GM06990 (cell line): ENCODE results near the gene ZYX.
"Not testable (repeated sequence)": the region's sequence is repeated elsewhere in the genome, so short reads cannot be mapped to it uniquely, and the experiment has no call there.

Experiments used
- DNase-seq: peaks from one replicate; pipeline ENCODE4 v3.0.0-alpha.2; 2011; ENCODE audit not compliant: insufficient read length; ENCODE audit errors: extremely low read depth
- H3K27me3 ChIP-seq: replicated peaks from 2 replicates; pipeline ENCODE4 v1.6.0; 2011; ENCODE audit warnings: low read length; ENCODE audit not compliant: control insufficient read depth, insufficient read depth
- H3K36me3 ChIP-seq: 2 replicates; pipeline ENCODE4 v1.5.1; 2011; ENCODE audit warnings: low read length; ENCODE audit not compliant: control insufficient read depth, insufficient read depth
- H3K4me3 ChIP-seq: replicated peaks from 2 replicates; pipeline ENCODE4 v1.5.1; 2011; ENCODE audit warnings: low read depth, mild to moderate bottlenecking, control low read depth, low read length
- CTCF ChIP-seq: IDR thresholded peaks from 2 replicates; pipeline ENCODE4 v1.5.1; 2011; ENCODE audit warnings: low read length, control low read depth, mild to moderate bottlenecking, inconsistent platforms; ENCODE audit not compliant: insufficient read depth, poor library complexity, severe bottlenecking

ZYX gene

GRCh38 chr7:143415742-143416397 is 34.7 kb downstream of the ZYX start:
- H3K27me3 ChIP-seq: 0 out of 2 replicates have a peak, but pooled peaks cover 1% of the 10 kb centered on the region
- no peak for TF ChIP-seq CTCF
- DNase-seq: no peak
- H3K4me3 ChIP-seq: no peak overlapping the region
- H3K36me3 ChIP-seq: no peaks in the 10 kb centered on the region

- no peak for DNase-seq
- Histone ChIP-seq H3K27me3 (0 out of 2 replicates have a peak, but pooled peaks cover 1% of the 10 kb centered on the region), H3K4me3 (no peak overlapping the region), H3K36me3 (no peaks in the 10 kb centered on the region)
- peak; percentile 64 for TF ChIP-seq CTCF
Measured at GRCh38 chr7:143416565-143417149, 35.5 kb downstream of the ZYX start.

- Histone ChIP-seq H3K4me3 (no peak overlapping the region), H3K27me3 (0 out of 2 replicates have a peak, but pooled peaks cover 1% of the 10 kb centered on the region), H3K36me3 (no peaks in the 10 kb centered on the region)
- no peak for TF ChIP-seq CTCF
- DNase-seq: no peak
Measured at GRCh38 chr7:143417734-143418383, 36.7 kb downstream of the ZYX start.

- Histone ChIP-seq H3K27me3 (0 out of 2 replicates have a peak, but pooled peaks cover 1% of the 10 kb centered on the region), H3K4me3 (no peak overlapping the region), H3K36me3 (no peaks in the 10 kb centered on the region)
- no peak for DNase-seq
- TF ChIP-seq CTCF: no peak
Measured at GRCh38 chr7:143418681-143419458, 37.7 kb downstream of the ZYX start.

GRCh38 chr7:143419880-143420279 is 38.7 kb downstream of the ZYX start:
- no peak for DNase-seq
- TF ChIP-seq CTCF: no peak
- H3K27me3 ChIP-seq: 0 out of 2 replicates have a peak, but pooled peaks cover 1% of the 10 kb centered on the region
- no peak overlapping the region for H3K4me3 ChIP-seq
- H3K36me3 ChIP-seq: no peaks in the 10 kb centered on the region

- not testable (repeated sequence) for H3K27me3 ChIP-seq, H3K4me3 ChIP-seq, H3K36me3 ChIP-seq, DNase-seq
Measured at GRCh38 chr7:143420624-143421023, 39.5 kb downstream of the ZYX start.
